COLO668 (cell line): ENCODE data around the gene WAC.
A peak's percentile ranks its signal among the peaks of the same experiment; 100 is the strongest.
"Not testable (repeated sequence)": the region's sequence is repeated elsewhere in the genome, so short reads cannot be mapped to it uniquely, and the experiment has no call there.

Experiments
- DNase-seq: peaks from one replicate; lab custom pipeline; 2025; ENCODE audit not compliant: unreplicated experiment; lab: John Stamatoyannopoulos, UW

Gene WAC

GRCh38 chr10:28604567-28605536 lies 71.9 kb downstream of the WAC start:
- DNase-seq = no peak

- no peak for DNase-seq
These were observed 73.7 kb downstream of the WAC start for GRCh38 chr10:28606568-28606967.

GRCh38 chr10:28609636-28610035 lies 76.7 kb downstream of the WAC start:
- not testable (repeated sequence) for DNase-seq

GRCh38 chr10:28612877-28613276 lies 80.0 kb downstream of the WAC start:
- no peak for DNase-seq

GRCh38 chr10:28616514-28616913 lies 83.6 kb downstream of the WAC start:
- DNase-seq = no peak

GRCh38 chr10:28619455-28619854 lies 86.5 kb downstream of the WAC start:
- no peak for DNase-seq

GRCh38 chr10:28620251-28620650 lies 87.3 kb downstream of the WAC start:
- DNase-seq = no peak

- no peak for DNase-seq
These were observed 90.6 kb downstream of the WAC start for GRCh38 chr10:28623483-28623882.

- no peak for DNase-seq
These were observed 91.4 kb downstream of the WAC start for GRCh38 chr10:28624351-28624750.

- DNase-seq = no peak
These were observed 94.2 kb downstream of the WAC start for GRCh38 chr10:28627102-28627501.

- DNase-seq = peak; percentile 68
These were observed 95.4 kb downstream of the WAC start for GRCh38 chr10:28628184-28628893.

- no peak for DNase-seq
These were observed 99.1 kb downstream of the WAC start for GRCh38 chr10:28631896-28632583.

- DNase-seq = no peak
These were observed 99.6 kb downstream of the WAC start for GRCh38 chr10:28632584-28632945.

GRCh38 chr10:28633750-28634149 lies 100.8 kb downstream of the WAC start:
- no peak for DNase-seq

- DNase-seq = no peak
These were observed 104.4 kb downstream of the WAC start for GRCh38 chr10:28637346-28637745.

- DNase-seq = no peak
These were observed 105.5 kb downstream of the WAC start for GRCh38 chr10:28638392-28638791.

- no peak for DNase-seq
These were observed 107.6 kb downstream of the WAC start for GRCh38 chr10:28640551-28640950.

GRCh38 chr10:28644647-28645046 lies 111.7 kb downstream of the WAC start:
- DNase-seq = no peak

- no peak for DNase-seq
These were observed 119.2 kb downstream of the WAC start for GRCh38 chr10:28652106-28652505.

GRCh38 chr10:28652703-28653102 lies 119.8 kb downstream of the WAC start:
- no peak for DNase-seq

- not testable (repeated sequence) for DNase-seq
These were observed 125.9 kb downstream of the WAC start for GRCh38 chr10:28658824-28659223.

- no peak for DNase-seq
These were observed 128.1 kb downstream of the WAC start for GRCh38 chr10:28661035-28661434.
